Liver (tissue), 9 donors: ENCODE measurements around the gene SLC12A7. TPM values are rescaled to one million over a fixed set of nuclear protein-coding genes. Genes with fewer than 3 reads are reported as not detected.

Experiments used
- DNase-seq: peaks from one replicate; pipeline ENCODE4 v3.0.0-alpha.2; 2017; ENCODE audit warnings: low spot score
- H3K27ac ChIP-seq, 2 donors: one replicate each; pipeline ENCODE4 v1.7.0; 2013; ENCODE audit warnings: inconsistent platforms in 2 of 2, low read length in 2 of 2, control low read depth in 1 of 2, low read depth in 1 of 2, mild to moderate bottlenecking in 1 of 2
- H3K27me3 ChIP-seq, 4 donors: one replicate each; pipeline versions ENCODE4 v1.6.1 to v1.7.0; 2013; ENCODE audit warnings: low read length in 3 of 4, inconsistent platforms in 1 of 4, mild to moderate bottlenecking in 1 of 4, moderate library complexity in 1 of 4; ENCODE audit not compliant: control insufficient read depth in 4 of 4, insufficient read depth in 4 of 4
- H3K36me3 ChIP-seq, 4 donors: one replicate each; pipeline versions ENCODE4 v1.6.1 to v1.7.0; 2013; ENCODE audit warnings: low read length in 3 of 4, mild to moderate bottlenecking in 3 of 4, low read depth in 1 of 4, moderate library complexity in 1 of 4; ENCODE audit not compliant: control insufficient read depth in 4 of 4, insufficient read depth in 3 of 4
- H3K4me1 ChIP-seq, 4 donors: one replicate each; pipeline versions ENCODE4 v1.6.1 to v1.7.0; 2013; ENCODE audit warnings: low read length in 3 of 4, mild to moderate bottlenecking in 3 of 4, moderate library complexity in 1 of 4; ENCODE audit not compliant: control insufficient read depth in 4 of 4, insufficient read depth in 4 of 4
- H3K4me3 ChIP-seq, 3 donors: one replicate each; pipeline versions ENCODE4 v1.6.1 to v1.7.0; 2013; ENCODE audit warnings: low read length in 3 of 3, control low read depth in 1 of 3, low read depth in 1 of 3, mild to moderate bottlenecking in 1 of 3
- H3K9ac ChIP-seq, 2 donors: one replicate each; pipeline ENCODE4 v1.7.0; 2013; ENCODE audit warnings: low read length in 2 of 2, mild to moderate bottlenecking in 2 of 2, moderate library complexity in 2 of 2, control low read depth in 1 of 2, low read depth in 1 of 2
- H3K9me3 ChIP-seq, 4 donors: one replicate each; pipeline versions ENCODE4 v1.6.1 to v1.7.0; 2013; ENCODE audit warnings: low read length in 3 of 4; ENCODE audit not compliant: control insufficient read depth in 4 of 4
- EGR1 ChIP-seq, 2 donors: IDR thresholded peaks; 2 replicates each; pipeline ENCODE4 v1.6.1; 2016 to 2018; ENCODE audit warnings: antibody characterized with exemption in 2 of 2, low read depth in 2 of 2
- FOXA1 ChIP-seq: IDR thresholded peaks from 2 replicates; pipeline ENCODE4 v1.6.1; 2016; ENCODE audit warnings: antibody characterized with exemption
- FOXA2 ChIP-seq: IDR thresholded peaks from 2 replicates; pipeline ENCODE4 v1.6.1; 2016; ENCODE audit warnings: antibody characterized with exemption
- HNF4A ChIP-seq, 2 donors: conservative IDR thresholded peaks; 2 replicates each; pipeline ENCODE4 v1.6.1; 2016; ENCODE audit warnings: antibody characterized with exemption in 2 of 2, mild to moderate bottlenecking in 2 of 2
- HNF4G ChIP-seq: IDR thresholded peaks from 2 replicates; pipeline ENCODE4 v1.6.1; 2016; ENCODE audit warnings: antibody characterized with exemption
- JUND ChIP-seq, 2 donors: IDR thresholded peaks; 2 replicates each; pipeline ENCODE4 v1.6.1; 2016; ENCODE audit warnings: antibody characterized with exemption in 2 of 2
- NR2F2 ChIP-seq: IDR thresholded peaks from 2 replicates; pipeline ENCODE4 v1.6.1; 2016; ENCODE audit warnings: antibody characterized with exemption
- RAD21 ChIP-seq, 2 donors: IDR thresholded peaks; 2 replicates each; pipeline ENCODE4 v1.6.1; 2016; ENCODE audit warnings: antibody characterized with exemption in 2 of 2, mild to moderate bottlenecking in 2 of 2
- SP1 ChIP-seq: IDR thresholded peaks from 2 replicates; pipeline ENCODE4 v1.6.1; 2018; ENCODE audit warnings: antibody characterized with exemption, mild to moderate bottlenecking
- TAF1 ChIP-seq: conservative IDR thresholded peaks from 2 replicates; pipeline ENCODE4 v1.6.1; 2016; ENCODE audit warnings: antibody characterized with exemption, mild to moderate bottlenecking
- YY1 ChIP-seq: IDR thresholded peaks from 2 replicates; pipeline ENCODE4 v1.6.1; 2016; ENCODE audit warnings: antibody characterized with exemption, mild to moderate bottlenecking
- WGBS: extraction: QIAGEN DNeasy Blood & Tissue Kit; methylation state at CpG from one replicate; pipeline ENCODE4 v1.1.7; 2013; 5-methylcytosine and 5-hydroxymethylcytosine counted together
- polyA plus RNA-seq, 2 donors: library from polyadenylated mRNA; stranded (reverse) in 1 of 2; unstranded in 1 of 2; fragments of 200-250 nt in 1 of 2; fragments of >200 nt in 1 of 2; fragmentation: Nextera tagmentation in 1 of 2; extraction: Ambion mirVana in 1 of 2; gene quantifications; one replicate each; pipeline versions ENCODE4 v1.2.1 to v1.2.3, GENCODE V29; 2013 to 2015
- total RNA-seq, 2 donors: library from RNA; depleted of rRNA; stranded (reverse); fragments of >200 nt; gene quantifications; one replicate each; pipeline ENCODE4 v1.2.3, GENCODE V29; 2014
- TF ChIP-seq, protein P1 (sequence below): IDR thresholded peaks from 2 replicates; pipeline ENCODE4 v1.6.1; 2016; ENCODE audit warnings: antibody characterized with exemption, mild to moderate bottlenecking
- TF ChIP-seq, protein P2 (sequence below): fragments of 150-350 bp; IDR thresholded peaks from 2 replicates; pipeline ENCODE4 v1.5.1; 2017; ENCODE audit warnings: improper control_type of control experiment, low read depth, low read length; ENCODE audit not compliant: missing input control
- TF ChIP-seq, protein P3 (sequence below): IDR thresholded peaks from 2 replicates; pipeline ENCODE4 v1.6.1; 2016; ENCODE audit warnings: antibody characterized with exemption
- TF ChIP-seq, protein P4 (sequence below): IDR thresholded peaks from 2 replicates; pipeline ENCODE4 v1.6.1; 2016; ENCODE audit warnings: antibody characterized with exemption
- TF ChIP-seq, protein P5 (sequence below): IDR thresholded peaks from 2 replicates; pipeline ENCODE4 v1.6.1; 2016; ENCODE audit warnings: antibody characterized with exemption
- donor health status: healthy.
- donor health status: healthy.
- donor health status: healthy.
- donor health status: healthy.
- donor health status: healthy.

The SLC12A7 gene
- total and polyA plus RNA-seq, 4 donors = 12.3 to 64.2 (median 28.9) TPM

DNA sequence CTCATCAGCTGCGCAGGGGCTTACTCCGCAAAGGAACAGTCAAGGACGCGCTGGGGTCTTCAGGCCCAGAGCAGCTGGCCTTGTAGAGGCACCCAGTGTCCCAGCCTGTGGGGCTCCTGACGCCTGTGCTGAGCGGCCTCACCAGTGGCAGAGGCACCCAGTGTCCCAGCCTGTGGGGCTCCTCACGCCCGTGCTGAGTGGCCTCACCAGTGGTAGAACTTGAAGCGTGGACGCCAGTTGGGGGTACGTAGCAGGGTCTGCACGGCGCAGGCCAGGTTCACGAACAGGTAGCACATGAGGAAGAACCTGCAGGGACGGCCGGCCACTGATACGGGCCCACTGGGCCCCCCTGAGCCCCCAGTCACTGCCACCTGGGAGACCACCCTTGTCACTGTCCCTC lies 35.9 kb downstream of the SLC12A7 start:
- Histone ChIP-seq H3K27me3 (no peaks in the 10 kb centered on the region), H3K27ac (no peak overlapping the region), H3K4me1 (no peaks in the 10 kb centered on the region), H3K9me3 (no peaks in the 10 kb centered on the region), H3K36me3 (peaks cover 39 to 71% (median 40%) of the 10 kb centered on the region in 4 donors), H3K9ac (no peak overlapping the region), H3K4me3 (no peak overlapping the region)
- WGBS = 95% methylated on average over 17 of the region's 17 CpGs
- no peak for TF ChIP-seq NR2F2
- no peak for DNase-seq

DNA sequence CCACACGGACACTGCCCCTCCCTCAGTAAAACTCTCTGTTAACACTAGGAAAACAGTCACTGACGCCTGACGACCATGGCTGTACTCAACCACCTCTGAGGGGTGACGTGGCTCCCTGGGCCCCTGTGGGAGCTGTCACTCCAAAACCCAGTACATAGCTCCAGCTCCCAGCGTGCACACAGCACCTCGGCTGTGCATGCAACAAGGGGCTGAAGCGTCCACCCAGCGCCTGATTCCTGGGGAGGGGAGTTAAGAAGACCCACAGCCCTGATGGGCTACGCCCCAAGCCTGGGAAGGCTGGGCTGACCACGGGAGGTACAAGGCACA lies 36.3 kb downstream of the SLC12A7 start:
- peaks cover 35 to 67% (median 38%) of the 10 kb centered on the region in 4 donors for H3K36me3 ChIP-seq
- H3K9ac ChIP-seq = no peak overlapping the region
- H3K4me1 ChIP-seq = no peaks in the 10 kb centered on the region
- TF ChIP-seq HNF4A (conservative IDR thresholded peaks at IDR 0.05) = no peak
- TF ChIP-seq, protein P1, sequence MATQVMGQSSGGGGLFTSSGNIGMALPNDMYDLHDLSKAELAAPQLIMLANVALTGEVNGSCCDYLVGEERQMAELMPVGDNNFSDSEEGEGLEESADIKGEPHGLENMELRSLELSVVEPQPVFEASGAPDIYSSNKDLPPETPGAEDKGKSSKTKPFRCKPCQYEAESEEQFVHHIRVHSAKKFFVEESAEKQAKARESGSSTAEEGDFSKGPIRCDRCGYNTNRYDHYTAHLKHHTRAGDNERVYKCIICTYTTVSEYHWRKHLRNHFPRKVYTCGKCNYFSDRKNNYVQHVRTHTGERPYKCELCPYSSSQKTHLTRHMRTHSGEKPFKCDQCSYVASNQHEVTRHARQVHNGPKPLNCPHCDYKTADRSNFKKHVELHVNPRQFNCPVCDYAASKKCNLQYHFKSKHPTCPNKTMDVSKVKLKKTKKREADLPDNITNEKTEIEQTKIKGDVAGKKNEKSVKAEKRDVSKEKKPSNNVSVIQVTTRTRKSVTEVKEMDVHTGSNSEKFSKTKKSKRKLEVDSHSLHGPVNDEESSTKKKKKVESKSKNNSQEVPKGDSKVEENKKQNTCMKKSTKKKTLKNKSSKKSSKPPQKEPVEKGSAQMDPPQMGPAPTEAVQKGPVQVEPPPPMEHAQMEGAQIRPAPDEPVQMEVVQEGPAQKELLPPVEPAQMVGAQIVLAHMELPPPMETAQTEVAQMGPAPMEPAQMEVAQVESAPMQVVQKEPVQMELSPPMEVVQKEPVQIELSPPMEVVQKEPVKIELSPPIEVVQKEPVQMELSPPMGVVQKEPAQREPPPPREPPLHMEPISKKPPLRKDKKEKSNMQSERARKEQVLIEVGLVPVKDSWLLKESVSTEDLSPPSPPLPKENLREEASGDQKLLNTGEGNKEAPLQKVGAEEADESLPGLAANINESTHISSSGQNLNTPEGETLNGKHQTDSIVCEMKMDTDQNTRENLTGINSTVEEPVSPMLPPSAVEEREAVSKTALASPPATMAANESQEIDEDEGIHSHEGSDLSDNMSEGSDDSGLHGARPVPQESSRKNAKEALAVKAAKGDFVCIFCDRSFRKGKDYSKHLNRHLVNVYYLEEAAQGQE = no peak
- no peak for TF ChIP-seq YY1
- no peak for TF ChIP-seq JUND (IDR thresholded peaks at IDR 0.05)
- no peak for TF ChIP-seq FOXA1
- no peak for TF ChIP-seq EGR1 (IDR thresholded peaks at IDR 0.05; ENCODE audit: low read depth in 2 of 2)
- TF ChIP-seq SP1 = no peak
- TF ChIP-seq, protein P2, sequence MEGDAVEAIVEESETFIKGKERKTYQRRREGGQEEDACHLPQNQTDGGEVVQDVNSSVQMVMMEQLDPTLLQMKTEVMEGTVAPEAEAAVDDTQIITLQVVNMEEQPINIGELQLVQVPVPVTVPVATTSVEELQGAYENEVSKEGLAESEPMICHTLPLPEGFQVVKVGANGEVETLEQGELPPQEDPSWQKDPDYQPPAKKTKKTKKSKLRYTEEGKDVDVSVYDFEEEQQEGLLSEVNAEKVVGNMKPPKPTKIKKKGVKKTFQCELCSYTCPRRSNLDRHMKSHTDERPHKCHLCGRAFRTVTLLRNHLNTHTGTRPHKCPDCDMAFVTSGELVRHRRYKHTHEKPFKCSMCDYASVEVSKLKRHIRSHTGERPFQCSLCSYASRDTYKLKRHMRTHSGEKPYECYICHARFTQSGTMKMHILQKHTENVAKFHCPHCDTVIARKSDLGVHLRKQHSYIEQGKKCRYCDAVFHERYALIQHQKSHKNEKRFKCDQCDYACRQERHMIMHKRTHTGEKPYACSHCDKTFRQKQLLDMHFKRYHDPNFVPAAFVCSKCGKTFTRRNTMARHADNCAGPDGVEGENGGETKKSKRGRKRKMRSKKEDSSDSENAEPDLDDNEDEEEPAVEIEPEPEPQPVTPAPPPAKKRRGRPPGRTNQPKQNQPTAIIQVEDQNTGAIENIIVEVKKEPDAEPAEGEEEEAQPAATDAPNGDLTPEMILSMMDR = no peak
- no peak for TF ChIP-seq HNF4G
- TF ChIP-seq TAF1 = no peak
- TF ChIP-seq, protein P3, sequence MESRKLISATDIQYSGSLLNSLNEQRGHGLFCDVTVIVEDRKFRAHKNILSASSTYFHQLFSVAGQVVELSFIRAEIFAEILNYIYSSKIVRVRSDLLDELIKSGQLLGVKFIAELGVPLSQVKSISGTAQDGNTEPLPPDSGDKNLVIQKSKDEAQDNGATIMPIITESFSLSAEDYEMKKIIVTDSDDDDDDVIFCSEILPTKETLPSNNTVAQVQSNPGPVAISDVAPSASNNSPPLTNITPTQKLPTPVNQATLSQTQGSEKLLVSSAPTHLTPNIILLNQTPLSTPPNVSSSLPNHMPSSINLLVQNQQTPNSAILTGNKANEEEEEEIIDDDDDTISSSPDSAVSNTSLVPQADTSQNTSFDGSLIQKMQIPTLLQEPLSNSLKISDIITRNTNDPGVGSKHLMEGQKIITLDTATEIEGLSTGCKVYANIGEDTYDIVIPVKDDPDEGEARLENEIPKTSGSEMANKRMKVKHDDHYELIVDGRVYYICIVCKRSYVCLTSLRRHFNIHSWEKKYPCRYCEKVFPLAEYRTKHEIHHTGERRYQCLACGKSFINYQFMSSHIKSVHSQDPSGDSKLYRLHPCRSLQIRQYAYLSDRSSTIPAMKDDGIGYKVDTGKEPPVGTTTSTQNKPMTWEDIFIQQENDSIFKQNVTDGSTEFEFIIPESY = no peak
- no peak for TF ChIP-seq RAD21 (IDR thresholded peaks at IDR 0.05)
- TF ChIP-seq FOXA2 = no peak
- TF ChIP-seq, protein P4, sequence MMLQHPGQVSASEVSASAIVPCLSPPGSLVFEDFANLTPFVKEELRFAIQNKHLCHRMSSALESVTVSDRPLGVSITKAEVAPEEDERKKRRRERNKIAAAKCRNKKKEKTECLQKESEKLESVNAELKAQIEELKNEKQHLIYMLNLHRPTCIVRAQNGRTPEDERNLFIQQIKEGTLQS = no peak
- TF ChIP-seq, protein P5, sequence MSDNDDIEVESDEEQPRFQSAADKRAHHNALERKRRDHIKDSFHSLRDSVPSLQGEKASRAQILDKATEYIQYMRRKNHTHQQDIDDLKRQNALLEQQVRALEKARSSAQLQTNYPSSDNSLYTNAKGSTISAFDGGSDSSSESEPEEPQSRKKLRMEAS = no peak
- no peaks in the 10 kb centered on the region for H3K9me3 ChIP-seq
- 86% methylated on average over 10 of the region's 10 CpGs for WGBS
- no peak overlapping the region for H3K27ac ChIP-seq
- H3K27me3 ChIP-seq = no peaks in the 10 kb centered on the region
- H3K4me3 ChIP-seq = no peak overlapping the region
- DNase-seq = no peak
